Mesendoderm (in vitro differentiated cells): ENCODE measurements around the gene CABLES2.

Source experiments
- DNase-seq: peaks from one replicate; pipeline ENCODE4 v3.0.0; 2013
- H2AK5ac ChIP-seq: 2 replicates; pipeline ENCODE4 v1.6.1; 2013; ENCODE audit warnings: low read length, inconsistent platforms
- H2BK120ac ChIP-seq: 2 replicates; pipeline ENCODE4 v1.6.1; 2013; ENCODE audit warnings: low read depth, mild to moderate bottlenecking, low read length, moderate library complexity, mixed read lengths
- H2BK15ac ChIP-seq: replicated peaks from 2 replicates; pipeline ENCODE4 v1.6.1; 2013; ENCODE audit warnings: low read depth, mild to moderate bottlenecking, moderate library complexity
- H2BK5ac ChIP-seq: 2 replicates; pipeline ENCODE4 v1.6.1; 2013; ENCODE audit warnings: low read length, inconsistent platforms
- H3K18ac ChIP-seq: 2 replicates; pipeline ENCODE4 v1.6.1; 2013; ENCODE audit warnings: mild to moderate bottlenecking, low read length, mixed read lengths
- H3K23ac ChIP-seq: one replicate; pipeline ENCODE4 v1.6.1; 2013; ENCODE audit warnings: low read length
- H3K27ac ChIP-seq: 2 replicates; pipeline ENCODE4 v1.5.1; 2013; ENCODE audit warnings: low read depth, mild to moderate bottlenecking, inconsistent platforms, low read length, moderate library complexity
- H3K27me3 ChIP-seq: 2 replicates; pipeline ENCODE4 v1.6.1; 2013; ENCODE audit warnings: low read length, control low read depth, mild to moderate bottlenecking, inconsistent platforms; ENCODE audit not compliant: insufficient read depth, poor library complexity
- H3K36me3 ChIP-seq: 2 replicates; pipeline ENCODE4 v1.6.1; 2013; ENCODE audit warnings: low read length, inconsistent platforms; ENCODE audit not compliant: control insufficient read depth, insufficient read depth
- H3K4ac ChIP-seq: one replicate; pipeline ENCODE4 v1.6.1; 2013; ENCODE audit warnings: low read depth, mild to moderate bottlenecking, low read length, moderate library complexity
- H3K4me1 ChIP-seq: 2 replicates; pipeline ENCODE4 v1.6.1; 2013; ENCODE audit warnings: low read depth, low read length, inconsistent platforms; ENCODE audit not compliant: control insufficient read depth
- H3K4me2 ChIP-seq: 2 replicates; pipeline ENCODE4 v1.6.1; 2013; ENCODE audit warnings: low read length
- H3K4me3 ChIP-seq: 2 replicates; pipeline ENCODE4 v1.5.1; 2013; ENCODE audit warnings: mild to moderate bottlenecking, low read length
- H3K56ac ChIP-seq: one replicate; pipeline ENCODE4 v1.6.1; 2013; ENCODE audit warnings: low read length
- H3K79me1 ChIP-seq: 2 replicates; pipeline ENCODE4 v1.6.1; 2013; ENCODE audit warnings: low read length, inconsistent platforms
- H3K79me2 ChIP-seq: 2 replicates; pipeline ENCODE4 v1.6.1; 2013; ENCODE audit warnings: mild to moderate bottlenecking, low read length; ENCODE audit not compliant: control insufficient read depth, insufficient read depth
- H3K9ac ChIP-seq: 2 replicates; pipeline ENCODE4 v1.6.1; 2013; ENCODE audit warnings: low read length, inconsistent platforms
- H4K5ac ChIP-seq: one replicate; pipeline ENCODE4 v1.6.1; 2013; ENCODE audit warnings: low read length
- H4K8ac ChIP-seq: one replicate; pipeline ENCODE4 v1.6.1; 2013; ENCODE audit warnings: low read depth, mild to moderate bottlenecking, control low read depth, low read length, moderate library complexity
- WGBS: extraction: QIAGEN DNeasy Blood & Tissue Kit; methylation state at CpG from one replicate; pipeline ENCODE4 v1.1.7; 2013; ENCODE audit warnings: low lambda C conversion rate, missing lambda C conversion rate; ENCODE audit not compliant: insufficient coverage; ENCODE audit errors: extremely low coverage; 5-methylcytosine and 5-hydroxymethylcytosine counted together

CABLES2 gene

DNA sequence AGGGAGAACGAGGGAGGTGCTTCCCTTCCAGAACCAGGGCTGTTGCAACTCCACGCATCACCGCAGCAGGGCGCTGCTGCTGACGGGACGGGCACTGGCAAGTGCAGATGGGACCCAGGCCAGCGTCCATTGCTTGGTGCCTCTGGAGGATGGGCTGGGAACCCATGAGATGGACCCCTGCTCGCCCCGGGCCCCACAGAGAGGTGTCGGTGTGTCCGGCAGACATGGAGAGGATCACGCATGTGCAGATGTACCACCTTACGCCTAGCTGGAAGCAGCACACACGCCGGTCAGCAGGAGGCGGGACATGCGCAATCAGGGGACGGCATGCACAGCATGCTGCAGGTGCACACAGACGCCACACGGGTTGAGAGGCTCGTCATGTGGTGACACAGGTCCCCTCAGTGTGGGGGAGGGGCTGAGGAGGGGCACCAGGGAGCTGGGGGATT lies 5.7 kb downstream of the CABLES2 start:
- peak; percentile 59 for DNase-seq
- H3K4me2 ChIP-seq = no peak overlapping the region
- no peak overlapping the region for H4K8ac ChIP-seq
- H3K4me3 ChIP-seq = no peak overlapping the region
- no peak overlapping the region for H2BK15ac ChIP-seq
- H4K5ac ChIP-seq = no peak overlapping the region
- H3K27me3 ChIP-seq = no peaks in the 10 kb centered on the region
- no peak overlapping the region for H3K4ac ChIP-seq
- no peak overlapping the region for H3K18ac ChIP-seq
- no peak overlapping the region for H2BK5ac ChIP-seq
- H3K27ac ChIP-seq = no peak overlapping the region
- no peak overlapping the region for H3K9ac ChIP-seq
- H3K79me2 ChIP-seq = no peaks in the 10 kb centered on the region
- H3K23ac ChIP-seq = no peak overlapping the region
- no peak overlapping the region for H2AK5ac ChIP-seq
- no CpG with 5 or more reads among the region's 21 CpGs for WGBS
- peaks cover 2% of the 10 kb centered on the region for H3K79me1 ChIP-seq
- no peak overlapping the region for H2BK120ac ChIP-seq
- H3K56ac ChIP-seq = no peak overlapping the region
- no peaks in the 10 kb centered on the region for H3K36me3 ChIP-seq
- H3K4me1 ChIP-seq = peaks cover 1% of the 10 kb centered on the region

DNA sequence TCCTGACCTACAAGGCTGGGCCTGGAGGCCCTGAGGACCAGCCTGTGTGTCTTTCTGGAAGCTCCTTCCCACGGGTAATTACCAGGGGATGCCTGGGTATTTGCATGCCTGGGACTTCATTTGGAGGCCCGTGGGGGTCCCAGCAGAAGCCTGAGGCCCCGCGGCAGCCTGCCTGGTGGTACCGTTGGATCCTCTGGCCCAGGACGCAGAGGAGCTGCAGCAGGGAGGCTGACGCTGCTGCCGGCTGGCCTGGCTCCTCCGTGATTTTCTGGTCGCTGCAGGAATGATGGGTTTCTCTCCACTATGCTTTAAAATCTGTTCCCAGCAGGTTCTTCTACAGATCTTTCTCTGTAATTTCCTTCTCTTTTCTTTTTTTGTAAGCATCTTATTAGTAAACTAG lies 6.5 kb downstream of the CABLES2 start:
- Histone ChIP-seq H4K8ac (no peak overlapping the region), H3K4ac (no peak overlapping the region), H2AK5ac (no peak overlapping the region), H3K4me2 (no peak overlapping the region), H4K5ac (no peak overlapping the region), H3K27ac (no peak overlapping the region), H3K23ac (no peak overlapping the region), H3K56ac (no peak overlapping the region), H3K79me1 (no peaks in the 10 kb centered on the region), H2BK15ac (no peak overlapping the region), H3K36me3 (no peaks in the 10 kb centered on the region), H3K4me3 (no peak overlapping the region), H3K18ac (no peak overlapping the region), H3K79me2 (no peaks in the 10 kb centered on the region), H2BK120ac (no peak overlapping the region), H2BK5ac (no peak overlapping the region), H3K9ac (no peak overlapping the region), H3K4me1 (no peaks in the 10 kb centered on the region), H3K27me3 (no peaks in the 10 kb centered on the region)
- no CpG with 5 or more reads among the region's 10 CpGs for WGBS
- no peak for DNase-seq

DNA sequence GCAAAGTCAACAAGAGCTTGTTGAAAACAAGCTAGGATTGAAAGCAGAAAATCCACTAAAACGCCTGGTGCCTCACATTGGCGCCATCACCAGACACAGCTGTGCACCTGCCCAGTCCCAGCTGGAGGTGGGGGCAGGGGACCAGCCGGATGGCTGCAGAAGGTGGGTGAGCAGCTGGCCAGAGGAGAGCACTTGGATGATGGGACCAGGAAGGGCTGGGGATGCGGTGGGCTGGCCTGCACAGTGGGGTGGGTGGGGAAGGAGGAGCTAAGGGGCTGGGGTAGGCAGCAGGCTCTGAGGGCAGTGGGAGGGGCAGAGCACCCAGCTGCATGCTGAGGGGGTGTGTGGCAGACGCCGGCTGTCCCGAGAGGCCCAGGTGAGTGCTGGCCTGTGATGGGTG lies 7.1 kb downstream of the CABLES2 start:
- no peak overlapping the region for H4K5ac ChIP-seq
- no peak overlapping the region for H3K27ac ChIP-seq
- no peak overlapping the region for H2BK5ac ChIP-seq
- H3K56ac ChIP-seq = no peak overlapping the region
- no peak overlapping the region for H4K8ac ChIP-seq
- H3K4me2 ChIP-seq = no peak overlapping the region
- no peaks in the 10 kb centered on the region for H3K4me1 ChIP-seq
- no peak overlapping the region for H3K4ac ChIP-seq
- no peak overlapping the region for H3K23ac ChIP-seq
- H3K79me2 ChIP-seq = no peaks in the 10 kb centered on the region
- no peak overlapping the region for H2BK120ac ChIP-seq
- no peak overlapping the region for H2BK15ac ChIP-seq
- no peak for DNase-seq
- WGBS = no CpG with 5 or more reads among the region's 7 CpGs
- H3K4me3 ChIP-seq = no peak overlapping the region
- no peaks in the 10 kb centered on the region for H3K36me3 ChIP-seq
- H3K27me3 ChIP-seq = no peaks in the 10 kb centered on the region
- no peak overlapping the region for H2AK5ac ChIP-seq
- H3K79me1 ChIP-seq = no peaks in the 10 kb centered on the region
- no peak overlapping the region for H3K18ac ChIP-seq
- H3K9ac ChIP-seq = no peak overlapping the region

DNA sequence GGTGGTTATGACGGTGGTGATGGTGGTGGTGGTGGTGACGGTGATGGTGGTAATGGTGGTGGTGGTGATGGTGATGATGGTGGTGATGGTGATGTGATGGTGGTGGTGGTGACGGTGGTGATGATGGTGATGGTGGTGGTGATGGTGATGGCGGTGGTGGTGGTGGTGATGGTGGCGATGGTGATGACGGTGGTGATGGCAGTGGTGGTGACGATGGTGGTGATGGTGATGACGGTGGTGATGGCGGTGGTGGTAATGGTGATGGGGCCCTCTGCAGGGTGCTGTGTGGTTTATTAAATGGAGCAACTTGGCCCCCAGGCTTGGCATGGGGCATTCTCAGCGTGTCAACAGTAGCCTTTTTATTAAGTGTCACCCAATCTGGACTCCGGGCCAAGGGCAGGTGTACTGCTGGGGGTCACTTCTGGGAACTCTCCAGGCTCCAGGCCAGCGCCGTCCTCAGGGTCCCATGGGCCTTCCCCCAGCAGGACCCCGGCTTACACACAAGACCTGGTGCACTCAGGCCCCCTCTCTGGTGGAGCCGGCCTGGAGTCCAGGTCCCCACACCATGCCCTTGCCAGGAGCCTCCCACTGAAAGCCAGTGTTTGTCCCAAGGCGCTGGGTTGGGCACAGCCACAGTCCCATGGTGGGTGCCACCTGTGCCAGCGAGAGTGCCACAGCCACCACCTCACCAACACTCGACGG lies 8.8 kb downstream of the CABLES2 start:
- Histone ChIP-seq H3K23ac (no peak overlapping the region), H3K4me3 (no peak overlapping the region)

DNA sequence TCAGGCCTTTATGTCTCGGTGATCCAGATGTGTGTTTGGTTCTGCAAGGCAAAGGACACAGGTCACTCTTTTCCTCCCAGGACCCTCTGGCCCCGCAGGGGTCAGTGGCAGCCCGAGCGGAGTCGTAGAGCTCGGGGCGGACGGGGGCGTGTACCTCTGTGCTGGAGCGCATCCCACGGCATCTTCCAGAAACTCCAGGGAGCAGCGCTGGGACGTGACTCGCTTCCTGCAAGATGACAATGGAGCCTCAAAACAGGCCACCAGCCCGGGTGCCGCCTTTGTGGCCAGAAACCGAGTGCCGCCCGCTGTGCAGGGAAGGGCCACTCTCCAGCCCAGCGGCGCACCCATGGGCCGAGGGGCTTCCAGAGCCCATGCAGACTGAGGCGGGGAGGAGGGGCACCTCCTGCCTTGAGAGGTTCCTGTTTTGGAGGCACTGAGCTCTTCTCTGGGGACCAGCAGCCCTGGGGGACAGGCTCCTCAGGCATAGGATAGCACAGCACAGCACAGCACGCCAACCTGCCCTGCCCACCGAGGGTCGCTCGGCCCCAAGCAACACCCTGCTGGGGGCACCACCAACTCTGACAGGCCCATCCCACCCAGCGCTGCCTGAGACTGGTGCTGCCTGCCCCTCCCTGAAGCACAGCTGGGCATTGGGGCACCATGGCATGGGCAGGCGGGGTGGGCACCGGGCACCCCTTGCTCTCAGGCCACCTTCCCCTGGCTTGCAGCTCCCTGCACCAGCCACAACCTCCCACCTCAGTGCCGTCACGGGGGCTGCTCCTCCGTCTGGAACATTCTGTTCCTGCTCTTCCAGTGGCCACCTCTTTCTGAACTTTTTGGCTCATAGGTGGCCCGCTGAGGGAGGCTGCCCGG lies 10.5 kb downstream of the CABLES2 start:
- Histone ChIP-seq H3K18ac (no peak overlapping the region), H2AK5ac (no peak overlapping the region), H3K4me2 (no peak overlapping the region), H3K79me2 (no peaks in the 10 kb centered on the region), H2BK15ac (no peak overlapping the region), H3K9ac (no peak overlapping the region), H3K27ac (no peak overlapping the region), H2BK5ac (no peak overlapping the region), H3K4me1 (no peaks in the 10 kb centered on the region), H4K5ac (no peak overlapping the region), H3K36me3 (no peaks in the 10 kb centered on the region), H4K8ac (no peak overlapping the region), H3K79me1 (no peaks in the 10 kb centered on the region), H3K4ac (no peak overlapping the region), H3K23ac (no peak overlapping the region), H3K56ac (no peak overlapping the region), H2BK120ac (no peak overlapping the region), H3K27me3 (no peaks in the 10 kb centered on the region), H3K4me3 (no peak overlapping the region)
- DNase-seq = no peak
- no CpG with 5 or more reads among the region's 35 CpGs for WGBS

More for the DNA sequence above, 8.8 kb downstream of the CABLES2 start:
- WGBS = no CpG with 5 or more reads among the region's 19 CpGs
- Histone ChIP-seq H3K56ac (no peak overlapping the region), H3K9ac (no peak overlapping the region), H4K5ac (no peak overlapping the region), H3K36me3 (no peaks in the 10 kb centered on the region), H3K4ac (no peak overlapping the region), H2BK15ac (no peak overlapping the region), H3K79me2 (no peaks in the 10 kb centered on the region), H2BK120ac (no peak overlapping the region), H2BK5ac (no peak overlapping the region), H3K27ac (no peak overlapping the region), H4K8ac (no peak overlapping the region), H3K18ac (no peak overlapping the region), H3K79me1 (no peaks in the 10 kb centered on the region), H3K4me2 (no peak overlapping the region), H3K27me3 (no peaks in the 10 kb centered on the region), H3K4me1 (no peaks in the 10 kb centered on the region), H2AK5ac (no peak overlapping the region)
- DNase-seq = no peak
